ENCODE measurements around the gene ITGA8. TPM values are rescaled to one million over a fixed set of nuclear protein-coding genes. Genes with fewer than 3 reads are reported as not detected.

ITGA8 gene
- polyA plus RNA-seq, 3 donors: not detected

DNA sequence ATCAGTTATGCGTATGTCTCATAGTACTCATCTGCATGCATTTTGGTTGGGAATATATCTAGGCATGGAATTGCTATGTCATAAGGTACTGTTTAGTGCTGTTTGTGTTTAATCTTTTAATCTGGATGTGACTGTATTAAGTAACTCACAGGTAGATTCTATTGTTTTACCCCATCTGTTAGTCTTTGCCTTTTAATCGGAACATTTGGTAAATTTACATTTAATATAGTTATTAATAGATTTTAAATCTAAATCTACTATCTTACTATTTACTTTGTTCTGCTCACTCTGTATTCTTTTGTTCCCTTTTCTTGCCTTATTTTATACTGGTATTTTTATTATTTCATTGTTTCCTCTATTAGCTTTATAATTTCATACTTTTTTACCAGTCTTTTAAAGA lies 10.6 kb upstream of the ITGA8 start:
- H3K27me3 Mint-ChIP-seq (ENCODE audit: low read depth in 3 of 3): peaks cover 5 to 7% (median 6%) of the 10 kb centered on the region in 3 donors

DNA sequence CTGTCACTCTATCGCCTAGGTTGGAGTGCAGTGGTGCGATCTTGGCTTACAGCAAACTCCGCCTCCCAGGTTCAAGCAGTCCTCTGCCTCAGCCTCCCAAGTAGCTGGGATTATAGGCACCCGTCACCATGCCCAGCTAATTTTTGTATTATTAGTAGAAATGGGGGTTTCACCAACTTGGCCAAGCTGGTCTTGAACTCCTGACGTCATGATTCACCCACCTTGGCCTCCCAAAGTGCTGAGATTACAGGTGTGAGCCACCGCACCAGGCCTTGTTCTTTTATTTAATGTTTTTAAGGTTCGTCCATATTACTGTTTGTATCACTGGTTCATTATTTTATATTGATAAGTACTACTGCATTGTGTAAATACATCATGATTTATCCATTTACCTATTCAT lies 10.2 kb upstream of the ITGA8 start:
- DNase-seq: no peak
- H3K27ac Mint-ChIP-seq: no peak overlapping the region
- H3K4me1 Mint-ChIP-seq: no peaks in the 10 kb centered on the region
- Histone ChIP-seq H3K4me1 (ENCODE audit: control insufficient read depth in 1 of 2, insufficient read depth in 2 of 2, low read length in 2 of 2) (no peaks in the 10 kb centered on the region), H2AFZ (ENCODE audit: insufficient read depth, low read depth, low read length, poor library complexity, severe bottlenecking) (no peak overlapping the region), H3K9ac (ENCODE audit: insufficient read depth, low read length, poor library complexity, severe bottlenecking) (no peak overlapping the region), H3K4me2 (replicated peaks; ENCODE audit: extremely low read depth, low read length, poor library complexity, severe bottlenecking) (no peak overlapping the region), H3K79me2 (ENCODE audit: insufficient read depth, low read length) (no peaks in the 10 kb centered on the region), H4K20me1 (ENCODE audit: insufficient read depth, low read length) (no peaks in the 10 kb centered on the region), H3K36me3 (replicated peaks in 1 of 2; ENCODE audit: control insufficient read depth in 1 of 2, insufficient read depth in 2 of 2, low read length in 2 of 2) (no peaks in the 10 kb centered on the region), H3K9me3 (replicated peaks in 1 of 2; ENCODE audit: control insufficient read depth in 1 of 2, insufficient read depth in 1 of 2, low read length in 2 of 2) (no peaks in the 10 kb centered on the region), H3K4me3 (replicated peaks in 1 of 3; ENCODE audit: low read depth in 2 of 3, low read length in 3 of 3) (no peak overlapping the region), H3K27me3 (ENCODE audit: control insufficient read depth in 2 of 2, insufficient read depth in 2 of 2, low read length in 2 of 2) (no peaks in the 10 kb centered on the region), H3K27ac (ENCODE audit: low read depth in 1 of 2, low read length in 2 of 2) (no peak overlapping the region)
- intact Hi-C loops (cut with micrococcal nuclease): no loop called here
- no CpG with 5 or more reads among the region's 7 CpGs for WGBS (ENCODE audit: insufficient coverage)
- no peak overlapping the region for H3K4me3 Mint-ChIP-seq
- TF ChIP-seq, protein P1, sequence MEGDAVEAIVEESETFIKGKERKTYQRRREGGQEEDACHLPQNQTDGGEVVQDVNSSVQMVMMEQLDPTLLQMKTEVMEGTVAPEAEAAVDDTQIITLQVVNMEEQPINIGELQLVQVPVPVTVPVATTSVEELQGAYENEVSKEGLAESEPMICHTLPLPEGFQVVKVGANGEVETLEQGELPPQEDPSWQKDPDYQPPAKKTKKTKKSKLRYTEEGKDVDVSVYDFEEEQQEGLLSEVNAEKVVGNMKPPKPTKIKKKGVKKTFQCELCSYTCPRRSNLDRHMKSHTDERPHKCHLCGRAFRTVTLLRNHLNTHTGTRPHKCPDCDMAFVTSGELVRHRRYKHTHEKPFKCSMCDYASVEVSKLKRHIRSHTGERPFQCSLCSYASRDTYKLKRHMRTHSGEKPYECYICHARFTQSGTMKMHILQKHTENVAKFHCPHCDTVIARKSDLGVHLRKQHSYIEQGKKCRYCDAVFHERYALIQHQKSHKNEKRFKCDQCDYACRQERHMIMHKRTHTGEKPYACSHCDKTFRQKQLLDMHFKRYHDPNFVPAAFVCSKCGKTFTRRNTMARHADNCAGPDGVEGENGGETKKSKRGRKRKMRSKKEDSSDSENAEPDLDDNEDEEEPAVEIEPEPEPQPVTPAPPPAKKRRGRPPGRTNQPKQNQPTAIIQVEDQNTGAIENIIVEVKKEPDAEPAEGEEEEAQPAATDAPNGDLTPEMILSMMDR (IDR thresholded peaks at IDR 0.05): no peak
- H3K36me3 Mint-ChIP-seq: no peaks in the 10 kb centered on the region
- H3K27me3 Mint-ChIP-seq (ENCODE audit: low read depth in 3 of 3): peaks cover 4 to 7% (median 6%) of the 10 kb centered on the region in 3 donors
- peaks cover 0 to 4% (median 0%) of the 10 kb centered on the region in 7 donors for H3K9me3 Mint-ChIP-seq

More for the DNA sequence above, 10.6 kb upstream of the ITGA8 start:
- intact Hi-C loops (cut with micrococcal nuclease): no loop called here
- Histone ChIP-seq H3K79me2 (ENCODE audit: insufficient read depth, low read length) (no peaks in the 10 kb centered on the region), H3K9me3 (replicated peaks in 1 of 2; ENCODE audit: control insufficient read depth in 1 of 2, insufficient read depth in 1 of 2, low read length in 2 of 2) (no peaks in the 10 kb centered on the region), H2AFZ (ENCODE audit: insufficient read depth, low read depth, low read length, poor library complexity, severe bottlenecking) (no peak overlapping the region), H4K20me1 (ENCODE audit: insufficient read depth, low read length) (no peaks in the 10 kb centered on the region), H3K9ac (ENCODE audit: insufficient read depth, low read length, poor library complexity, severe bottlenecking) (no peak overlapping the region), H3K27ac (ENCODE audit: low read depth in 1 of 2, low read length in 2 of 2) (no peak overlapping the region), H3K27me3 (ENCODE audit: control insufficient read depth in 2 of 2, insufficient read depth in 2 of 2, low read length in 2 of 2) (no peaks in the 10 kb centered on the region), H3K4me3 (replicated peaks in 1 of 3; ENCODE audit: low read depth in 2 of 3, low read length in 3 of 3) (no peak overlapping the region), H3K36me3 (replicated peaks in 1 of 2; ENCODE audit: control insufficient read depth in 1 of 2, insufficient read depth in 2 of 2, low read length in 2 of 2) (no peaks in the 10 kb centered on the region), H3K4me2 (replicated peaks; ENCODE audit: extremely low read depth, low read length, poor library complexity, severe bottlenecking) (no peak overlapping the region), H3K4me1 (ENCODE audit: control insufficient read depth in 1 of 2, insufficient read depth in 2 of 2, low read length in 2 of 2) (no peaks in the 10 kb centered on the region)
- H3K9me3 Mint-ChIP-seq: peaks cover 0 to 4% (median 0%) of the 10 kb centered on the region in 7 donors
- TF ChIP-seq, protein P1 (IDR thresholded peaks at IDR 0.05): no peak
- H3K27ac Mint-ChIP-seq: no peak overlapping the region
- no peak overlapping the region for H3K4me3 Mint-ChIP-seq
- WGBS (ENCODE audit: insufficient coverage): 100% methylated on average over 1 of the region's 2 CpGs
- DNase-seq: no peak
- no peaks in the 10 kb centered on the region for H3K36me3 Mint-ChIP-seq
- H3K4me1 Mint-ChIP-seq: no peaks in the 10 kb centered on the region
